BLaER1 treated with 17β-estradiol and CSF1 and Interleukin-3, amounts not matched to agents 10 nM and 100 nM (cell line): ENCODE results near the gene TRAF5.
A peak's percentile ranks its signal among the peaks of the same experiment; 100 is the strongest.

Source experiments
- H3K27ac ChIP-seq, 11 experiments: shearing (Covaris generic); formaldehyde crosslinking; 2 replicates each; pipeline ENCODE4 v1.8.1; 2022
- H3K27me3 ChIP-seq, 11 experiments: shearing (Covaris generic); formaldehyde crosslinking; 2 replicates each; pipeline ENCODE4 v1.8.1; 2022
- H3K36me3 ChIP-seq, 11 experiments: shearing (Covaris generic); formaldehyde crosslinking; 2 replicates each; pipeline ENCODE4 v1.8.1; 2022
- H3K4me1 ChIP-seq, 10 experiments: shearing (Covaris generic); formaldehyde crosslinking; 2 replicates each; pipeline ENCODE4 v1.8.1; 2022
- H3K4me2 ChIP-seq, 11 experiments: shearing (Covaris generic); formaldehyde crosslinking; 2 replicates each; pipeline ENCODE4 v1.8.1; 2022
- H3K4me3 ChIP-seq, 10 experiments: shearing (Covaris generic); formaldehyde crosslinking; 2 replicates each; pipeline ENCODE4 v1.8.1; 2022
- H3K9ac ChIP-seq, 11 experiments: shearing (Covaris generic); formaldehyde crosslinking; 2 replicates each; pipeline ENCODE4 v1.8.1; 2022
- H3K9me3 ChIP-seq, 11 experiments: shearing (Covaris generic); formaldehyde crosslinking; replicated peaks in 1 of 11; 2 replicates each; pipeline ENCODE4 v1.8.1; 2022
- H4K20me1 ChIP-seq, 11 experiments: shearing (Covaris generic); formaldehyde crosslinking; 2 replicates each; pipeline ENCODE4 v1.8.1; 2022
- Cebpa-rat ChIP-seq, 11 experiments: shearing (Covaris generic); IDR thresholded peaks; 2 replicates each; pipeline ENCODE4 v1.8.1; 2022

Gene TRAF5

GRCh38 chr1:211375146-211375818 lies 48.6 kb downstream of the TRAF5 start:
- Histone ChIP-seq H3K36me3 (peaks cover 9 to 56% (median 28%) of the 10 kb centered on the region in 11 experiments; a peak in 20 of 22 replicates), H3K27me3 (no peaks in the 10 kb centered on the region), H3K4me1 (peaks cover 0 to 16% (median 2%) of the 10 kb centered on the region in 10 experiments; a peak in 7 of 20 replicates), H3K27ac (no peak overlapping the region), H3K4me2 (no peak overlapping the region), H3K4me3 (no peak overlapping the region), H4K20me1 (no peaks in the 10 kb centered on the region), H3K9me3 (no peaks in the 10 kb centered on the region), H3K9ac (no peak overlapping the region)
- TF ChIP-seq Cebpa-rat (IDR thresholded peaks at IDR 0.05): no peak

DNA sequence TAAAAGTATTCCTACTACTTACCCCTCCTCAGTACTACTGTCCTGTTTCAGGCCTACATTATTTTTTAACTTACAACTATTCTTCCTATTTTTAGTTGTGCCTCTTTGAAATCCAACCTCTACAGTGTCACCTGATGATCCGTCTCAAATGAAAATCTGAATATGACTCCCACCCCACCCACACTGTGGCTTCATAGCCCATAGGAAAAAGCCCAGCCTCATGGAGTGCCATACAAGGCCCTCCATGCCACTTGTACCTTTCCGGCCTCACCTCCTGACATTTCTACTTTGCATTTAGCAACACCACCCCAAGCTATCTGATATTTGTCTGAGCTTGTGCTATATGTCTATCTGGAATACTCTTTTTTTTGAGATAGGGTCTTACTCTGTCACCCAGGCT lies 49.3 kb downstream of the TRAF5 start:
- H3K36me3 ChIP-seq: peaks cover 9 to 51% (median 28%) of the 10 kb centered on the region in 11 experiments; a peak in 20 of 22 replicates
- H3K9ac ChIP-seq: no peak overlapping the region
- H3K27ac ChIP-seq: no peak overlapping the region
- H3K9me3 ChIP-seq: no peaks in the 10 kb centered on the region
- no peaks in the 10 kb centered on the region for H4K20me1 ChIP-seq
- H3K4me3 ChIP-seq: no peak overlapping the region
- no peaks in the 10 kb centered on the region for H3K27me3 ChIP-seq
- no peak for TF ChIP-seq Cebpa-rat (IDR thresholded peaks at IDR 0.05)
- H3K4me2 ChIP-seq: no peak overlapping the region
- H3K4me1 ChIP-seq: peaks cover 0 to 16% (median 2%) of the 10 kb centered on the region in 10 experiments; a peak in 7 of 20 replicates

DNA sequence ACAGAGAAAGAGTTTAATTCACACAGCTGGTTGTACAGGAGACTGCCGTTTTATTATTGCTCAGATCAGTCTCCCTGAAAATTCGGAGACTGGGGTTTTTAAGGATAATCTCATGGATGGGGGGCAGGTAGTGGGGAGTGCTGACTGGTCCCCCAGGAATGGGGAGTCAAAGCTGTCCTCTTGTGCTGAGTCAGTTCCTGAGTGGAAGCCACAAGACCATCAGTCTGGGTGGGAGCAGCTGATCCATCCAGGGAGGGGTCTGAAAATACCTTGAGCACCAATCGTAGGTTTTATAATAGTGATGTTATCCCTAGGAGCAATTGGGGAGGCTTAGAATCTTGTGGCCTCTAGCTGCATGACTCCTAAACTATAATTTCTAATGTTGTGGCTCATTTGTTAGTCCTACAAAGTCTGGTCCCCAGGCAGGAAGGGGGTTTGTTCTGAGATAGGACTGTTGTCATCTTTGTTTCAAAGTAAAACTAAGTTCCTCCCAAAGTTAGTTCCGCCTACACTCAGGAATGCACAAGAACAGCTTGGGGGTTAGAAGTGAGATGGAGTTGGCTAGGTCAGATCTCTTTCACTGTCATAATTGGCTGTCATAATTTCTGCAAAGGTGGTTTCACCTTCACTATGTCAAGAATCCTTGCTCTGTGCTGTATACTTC lies 50.3 kb downstream of the TRAF5 start:
- Histone ChIP-seq H3K9ac (no peak overlapping the region), H3K27ac (no peak overlapping the region), H3K27me3 (no peaks in the 10 kb centered on the region), H3K36me3 (peaks cover 4 to 41% (median 22%) of the 10 kb centered on the region in 11 experiments; a peak in 18 of 22 replicates), H3K4me2 (peak overlapping the region in 2 of 11 experiments; percentile 17 to 28; a peak in 2 of 22 replicates), H3K9me3 (peaks cover 0 to 2% (median 0%) of the 10 kb centered on the region in 11 experiments; a peak in 4 of 22 replicates), H4K20me1 (no peaks in the 10 kb centered on the region), H3K4me3 (no peak overlapping the region), H3K4me1 (peaks cover 0 to 16% (median 2%) of the 10 kb centered on the region in 10 experiments; a peak in 7 of 20 replicates)
- TF ChIP-seq Cebpa-rat (IDR thresholded peaks at IDR 0.05): no peak

- Histone ChIP-seq H3K27ac (no peak overlapping the region; a peak in 1 of 22 replicates), H3K27me3 (no peaks in the 10 kb centered on the region), H3K4me1 (peaks cover 0 to 16% (median 2%) of the 10 kb centered on the region in 10 experiments; a peak in 7 of 20 replicates), H3K4me2 (peak overlapping the region in 1 of 11 experiments; percentile 26; a peak in 1 of 22 replicates), H4K20me1 (no peaks in the 10 kb centered on the region), H3K9ac (no peak overlapping the region), H3K36me3 (peaks cover 0 to 33% (median 15%) of the 10 kb centered on the region in 11 experiments; a peak in 16 of 22 replicates), H3K9me3 (peaks cover 2 to 10% (median 5%) of the 10 kb centered on the region in 11 experiments; a peak in 16 of 22 replicates), H3K4me3 (no peak overlapping the region)
- TF ChIP-seq Cebpa-rat (IDR thresholded peaks at IDR 0.05): no peak
Observed at GRCh38 chr1:211377539-211378450, 51.2 kb downstream of the TRAF5 start.

- Histone ChIP-seq H3K9me3 (peaks cover 4 to 13% (median 7%) of the 10 kb centered on the region in 11 experiments; a peak in 16 of 22 replicates), H4K20me1 (no peaks in the 10 kb centered on the region), H3K4me2 (0 out of 22 replicates have a peak overlapping the region, but pooled peaks of 1 of the 11 experiments have one; percentile 11), H3K27me3 (no peaks in the 10 kb centered on the region), H3K27ac (no peak overlapping the region), H3K9ac (no peak overlapping the region), H3K4me1 (peaks cover 0 to 16% (median 2%) of the 10 kb centered on the region in 10 experiments; a peak in 7 of 20 replicates), H3K4me3 (no peak overlapping the region), H3K36me3 (peaks cover 0 to 26% (median 15%) of the 10 kb centered on the region in 11 experiments; a peak in 16 of 22 replicates)
- TF ChIP-seq Cebpa-rat (IDR thresholded peaks at IDR 0.05): no peak
Observed at GRCh38 chr1:211378844-211379243, 52.2 kb downstream of the TRAF5 start.

DNA sequence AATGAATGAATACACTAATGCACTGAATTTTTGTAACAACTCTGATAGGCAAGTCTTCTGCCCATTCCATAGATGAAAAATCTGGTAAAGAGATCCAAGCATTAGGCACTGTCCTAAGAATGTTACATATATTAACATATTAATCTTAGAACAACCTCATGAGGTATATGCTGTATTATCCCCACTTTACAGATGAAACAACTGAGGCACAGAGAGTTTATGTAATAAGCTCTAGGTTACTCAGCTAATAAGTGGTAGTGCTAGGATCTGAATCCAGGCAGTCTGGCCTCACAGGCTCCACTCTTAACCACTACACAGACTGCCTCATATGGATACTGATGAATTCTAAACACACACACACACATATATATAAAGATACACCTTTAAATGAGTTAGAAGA lies 52.8 kb downstream of the TRAF5 start:
- Histone ChIP-seq H3K4me1 (peaks cover 0 to 16% (median 2%) of the 10 kb centered on the region in 10 experiments; a peak in 7 of 20 replicates), H3K27me3 (no peaks in the 10 kb centered on the region), H3K9me3 (peaks cover 4 to 13% (median 7%) of the 10 kb centered on the region in 11 experiments; a peak in 16 of 22 replicates), H4K20me1 (no peaks in the 10 kb centered on the region), H3K9ac (no peak overlapping the region), H3K36me3 (peaks cover 0 to 20% (median 11%) of the 10 kb centered on the region in 11 experiments; a peak in 16 of 22 replicates), H3K27ac (no peak overlapping the region), H3K4me2 (no peak overlapping the region), H3K4me3 (no peak overlapping the region)
- no peak for TF ChIP-seq Cebpa-rat (IDR thresholded peaks at IDR 0.05)

DNA sequence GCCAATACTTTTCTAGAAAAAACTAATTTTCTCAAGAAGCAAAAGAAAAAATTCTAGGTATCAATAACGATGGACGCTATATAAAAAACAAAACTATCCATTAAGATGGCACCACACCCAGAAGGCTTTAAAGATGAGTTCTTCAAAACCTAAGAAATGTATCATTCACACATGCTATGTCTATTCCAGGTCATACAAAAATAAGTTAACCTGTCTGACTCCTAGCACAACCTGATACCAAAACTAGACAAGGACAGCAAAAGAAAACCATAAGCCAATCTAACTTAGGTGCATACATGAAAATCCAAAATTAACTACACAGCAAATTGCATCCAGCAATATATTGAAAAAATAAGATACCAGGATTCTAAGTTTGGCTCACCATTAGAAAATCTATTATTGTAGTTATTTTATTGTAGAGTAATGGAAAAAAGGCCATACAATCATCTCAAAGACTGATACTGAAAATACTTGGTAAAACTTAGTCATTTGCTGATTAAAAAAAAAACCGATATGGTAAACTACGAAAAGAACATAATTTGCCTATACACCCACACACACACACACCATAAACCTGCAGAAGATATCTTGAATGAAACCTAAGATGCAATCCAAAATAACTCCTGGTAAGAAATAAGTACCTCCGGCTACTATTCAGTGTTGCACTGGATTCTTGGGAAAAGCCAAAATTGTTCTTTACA lies 55.0 kb downstream of the TRAF5 start:
- H3K9me3 ChIP-seq: peaks cover 4 to 13% (median 7%) of the 10 kb centered on the region in 11 experiments; a peak in 16 of 22 replicates
- H3K27me3 ChIP-seq: no peaks in the 10 kb centered on the region
- peaks cover 0 to 2% (median 0%) of the 10 kb centered on the region in 11 experiments; a peak in 1 of 22 replicates for H3K36me3 ChIP-seq
- H3K27ac ChIP-seq: no peak overlapping the region
- H4K20me1 ChIP-seq: no peaks in the 10 kb centered on the region
- no peak for TF ChIP-seq Cebpa-rat (IDR thresholded peaks at IDR 0.05)
- H3K4me3 ChIP-seq: no peak overlapping the region
- no peak overlapping the region for H3K4me2 ChIP-seq
- H3K9ac ChIP-seq: no peak overlapping the region
- peaks cover 0 to 12% (median 2%) of the 10 kb centered on the region in 10 experiments; a peak in 7 of 20 replicates for H3K4me1 ChIP-seq

DNA sequence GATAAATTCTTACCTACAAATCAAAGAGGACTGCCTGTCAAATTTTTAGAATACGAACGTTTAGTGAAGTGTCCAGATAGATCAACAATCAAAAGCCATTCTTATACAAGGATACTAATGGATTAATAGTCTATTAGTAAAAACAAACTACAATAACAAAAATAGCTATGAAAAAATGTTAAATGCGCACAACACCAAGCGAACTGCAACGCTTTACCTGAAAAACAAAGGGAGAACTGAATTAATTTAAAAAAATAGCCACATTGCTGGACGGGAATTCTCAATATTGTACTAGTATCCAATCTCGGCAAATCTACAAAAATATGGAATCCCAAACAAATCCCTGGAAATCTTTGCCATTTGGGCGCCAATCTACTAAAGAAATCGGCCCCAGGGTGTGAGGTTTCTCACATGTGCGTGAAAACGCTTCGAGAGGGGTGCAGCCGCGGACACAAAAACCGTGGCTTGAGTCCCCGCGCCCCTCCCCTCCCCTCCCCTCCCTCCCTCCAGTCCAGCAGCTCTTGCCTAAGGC lies 55.6 kb downstream of the TRAF5 start:
- Histone ChIP-seq H3K4me3 (no peak overlapping the region), H3K27ac (no peak overlapping the region), H3K4me1 (peaks cover 0 to 7% (median 0%) of the 10 kb centered on the region in 10 experiments; a peak in 2 of 20 replicates), H3K9me3 (peaks cover 4 to 13% (median 7%) of the 10 kb centered on the region in 11 experiments; a peak in 16 of 22 replicates), H3K9ac (no peak overlapping the region), H3K4me2 (no peak overlapping the region), H4K20me1 (no peaks in the 10 kb centered on the region), H3K36me3 (no peaks in the 10 kb centered on the region), H3K27me3 (no peaks in the 10 kb centered on the region)
- TF ChIP-seq Cebpa-rat (IDR thresholded peaks at IDR 0.05): no peak
